ENCODE measurements around the gene RNF135.

DNA sequence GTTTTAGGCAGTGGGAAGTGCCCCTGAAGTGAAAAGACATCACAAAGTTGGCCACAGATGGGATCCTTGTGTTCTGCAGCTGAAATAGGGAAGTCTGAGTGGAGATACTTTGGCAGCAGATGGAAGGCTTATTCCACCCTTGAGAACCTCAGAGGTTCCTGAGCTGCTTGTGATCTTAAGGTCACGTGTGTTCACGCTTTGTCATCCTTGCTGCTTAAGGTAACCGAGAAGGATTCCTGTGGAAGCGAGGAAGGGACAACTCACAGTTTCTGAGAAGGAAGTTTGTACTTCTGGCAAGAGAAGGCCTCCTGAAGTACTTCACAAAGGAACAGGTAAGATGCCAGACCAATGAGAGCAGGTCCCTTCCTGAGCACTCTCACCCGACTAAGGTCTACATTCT, 36.9 kb upstream of the RNF135 start:
- TF ChIP-seq POLR2AphosphoS5 (IDR thresholded peaks at IDR 0.05; ENCODE audit: low read depth, low read length): no peak
- TF ChIP-seq, protein P1, sequence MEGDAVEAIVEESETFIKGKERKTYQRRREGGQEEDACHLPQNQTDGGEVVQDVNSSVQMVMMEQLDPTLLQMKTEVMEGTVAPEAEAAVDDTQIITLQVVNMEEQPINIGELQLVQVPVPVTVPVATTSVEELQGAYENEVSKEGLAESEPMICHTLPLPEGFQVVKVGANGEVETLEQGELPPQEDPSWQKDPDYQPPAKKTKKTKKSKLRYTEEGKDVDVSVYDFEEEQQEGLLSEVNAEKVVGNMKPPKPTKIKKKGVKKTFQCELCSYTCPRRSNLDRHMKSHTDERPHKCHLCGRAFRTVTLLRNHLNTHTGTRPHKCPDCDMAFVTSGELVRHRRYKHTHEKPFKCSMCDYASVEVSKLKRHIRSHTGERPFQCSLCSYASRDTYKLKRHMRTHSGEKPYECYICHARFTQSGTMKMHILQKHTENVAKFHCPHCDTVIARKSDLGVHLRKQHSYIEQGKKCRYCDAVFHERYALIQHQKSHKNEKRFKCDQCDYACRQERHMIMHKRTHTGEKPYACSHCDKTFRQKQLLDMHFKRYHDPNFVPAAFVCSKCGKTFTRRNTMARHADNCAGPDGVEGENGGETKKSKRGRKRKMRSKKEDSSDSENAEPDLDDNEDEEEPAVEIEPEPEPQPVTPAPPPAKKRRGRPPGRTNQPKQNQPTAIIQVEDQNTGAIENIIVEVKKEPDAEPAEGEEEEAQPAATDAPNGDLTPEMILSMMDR (IDR thresholded peaks at IDR 0.05 in 2 of 3, conservative IDR thresholded peaks at IDR 0.05 in 1 of 3; ENCODE audit: borderline replicate concordance in 1 of 3, insufficient read depth in 1 of 3, low read depth in 2 of 3, low read length in 2 of 3): no peak
- no peak for TF ChIP-seq YY1 (IDR thresholded peaks at IDR 0.05; ENCODE audit: extremely low read depth, insufficient replicate concordance, low read depth, low read length)
- TF ChIP-seq, protein P2, sequence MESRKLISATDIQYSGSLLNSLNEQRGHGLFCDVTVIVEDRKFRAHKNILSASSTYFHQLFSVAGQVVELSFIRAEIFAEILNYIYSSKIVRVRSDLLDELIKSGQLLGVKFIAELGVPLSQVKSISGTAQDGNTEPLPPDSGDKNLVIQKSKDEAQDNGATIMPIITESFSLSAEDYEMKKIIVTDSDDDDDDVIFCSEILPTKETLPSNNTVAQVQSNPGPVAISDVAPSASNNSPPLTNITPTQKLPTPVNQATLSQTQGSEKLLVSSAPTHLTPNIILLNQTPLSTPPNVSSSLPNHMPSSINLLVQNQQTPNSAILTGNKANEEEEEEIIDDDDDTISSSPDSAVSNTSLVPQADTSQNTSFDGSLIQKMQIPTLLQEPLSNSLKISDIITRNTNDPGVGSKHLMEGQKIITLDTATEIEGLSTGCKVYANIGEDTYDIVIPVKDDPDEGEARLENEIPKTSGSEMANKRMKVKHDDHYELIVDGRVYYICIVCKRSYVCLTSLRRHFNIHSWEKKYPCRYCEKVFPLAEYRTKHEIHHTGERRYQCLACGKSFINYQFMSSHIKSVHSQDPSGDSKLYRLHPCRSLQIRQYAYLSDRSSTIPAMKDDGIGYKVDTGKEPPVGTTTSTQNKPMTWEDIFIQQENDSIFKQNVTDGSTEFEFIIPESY (IDR thresholded peaks at IDR 0.05; ENCODE audit: extremely low read depth, insufficient replicate concordance, low read length): no peak
- TF ChIP-seq CEBPB (IDR thresholded peaks at IDR 0.05; ENCODE audit: low read depth): no peak
- TF ChIP-seq, protein P3, sequence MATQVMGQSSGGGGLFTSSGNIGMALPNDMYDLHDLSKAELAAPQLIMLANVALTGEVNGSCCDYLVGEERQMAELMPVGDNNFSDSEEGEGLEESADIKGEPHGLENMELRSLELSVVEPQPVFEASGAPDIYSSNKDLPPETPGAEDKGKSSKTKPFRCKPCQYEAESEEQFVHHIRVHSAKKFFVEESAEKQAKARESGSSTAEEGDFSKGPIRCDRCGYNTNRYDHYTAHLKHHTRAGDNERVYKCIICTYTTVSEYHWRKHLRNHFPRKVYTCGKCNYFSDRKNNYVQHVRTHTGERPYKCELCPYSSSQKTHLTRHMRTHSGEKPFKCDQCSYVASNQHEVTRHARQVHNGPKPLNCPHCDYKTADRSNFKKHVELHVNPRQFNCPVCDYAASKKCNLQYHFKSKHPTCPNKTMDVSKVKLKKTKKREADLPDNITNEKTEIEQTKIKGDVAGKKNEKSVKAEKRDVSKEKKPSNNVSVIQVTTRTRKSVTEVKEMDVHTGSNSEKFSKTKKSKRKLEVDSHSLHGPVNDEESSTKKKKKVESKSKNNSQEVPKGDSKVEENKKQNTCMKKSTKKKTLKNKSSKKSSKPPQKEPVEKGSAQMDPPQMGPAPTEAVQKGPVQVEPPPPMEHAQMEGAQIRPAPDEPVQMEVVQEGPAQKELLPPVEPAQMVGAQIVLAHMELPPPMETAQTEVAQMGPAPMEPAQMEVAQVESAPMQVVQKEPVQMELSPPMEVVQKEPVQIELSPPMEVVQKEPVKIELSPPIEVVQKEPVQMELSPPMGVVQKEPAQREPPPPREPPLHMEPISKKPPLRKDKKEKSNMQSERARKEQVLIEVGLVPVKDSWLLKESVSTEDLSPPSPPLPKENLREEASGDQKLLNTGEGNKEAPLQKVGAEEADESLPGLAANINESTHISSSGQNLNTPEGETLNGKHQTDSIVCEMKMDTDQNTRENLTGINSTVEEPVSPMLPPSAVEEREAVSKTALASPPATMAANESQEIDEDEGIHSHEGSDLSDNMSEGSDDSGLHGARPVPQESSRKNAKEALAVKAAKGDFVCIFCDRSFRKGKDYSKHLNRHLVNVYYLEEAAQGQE (IDR thresholded peaks at IDR 0.05; ENCODE audit: low read depth): no peak

Measured in HCT116 (cell line).